ENCODE results near the gene RDH16. TPM values are rescaled to one million over a fixed set of nuclear protein-coding genes. Genes with fewer than 3 reads are reported as not detected.

Gene RDH16
- total and polyA plus RNA-seq, 7 experiments from 2014 or later: 0.19 to 2.0 (median 0.93) TPM

- H3K27ac Mint-ChIP-seq: peak overlapping the region in 2 of 9 donors; percentile 28 to 82
- POLR2A ChIA-PET: no interaction called here
- H3K27ac ChIP-seq (ENCODE audit: low read depth, low read length): no peak overlapping the region
Observed at GRCh38 chr12:57001448-57001906, 44.1 kb upstream of the RDH16 start.

DNA sequence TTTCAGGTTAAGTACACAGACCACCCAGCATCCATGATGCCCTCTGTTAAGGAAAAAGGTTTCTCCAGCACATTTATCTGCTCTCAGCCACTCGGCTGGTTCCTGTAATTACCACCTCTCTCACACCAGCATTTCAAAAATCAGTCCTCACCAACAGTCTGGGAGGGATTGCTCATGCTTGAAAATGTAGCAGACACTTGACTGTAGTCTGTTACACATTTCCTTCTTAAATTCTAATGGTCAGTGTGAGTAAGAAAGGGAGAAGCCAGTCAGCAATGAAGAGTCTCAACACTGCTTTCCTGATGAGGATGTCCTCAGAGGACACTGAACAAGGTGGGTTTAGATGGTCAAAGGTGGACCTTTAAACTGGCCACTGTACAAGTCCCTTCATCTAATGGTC is 43.0 kb upstream of the RDH16 start:
- H3K9me3 Mint-ChIP-seq: no peaks in the 10 kb centered on the region
- DNase-seq (no peak), ATAC-seq (no peak)
- H3K4me3 ChIP-seq (ENCODE audit: low read length): no peak overlapping the region
- H3K36me3 Mint-ChIP-seq: peaks cover 12 to 49% (median 25%) of the 10 kb centered on the region in 5 donors
- peak overlapping the region in 2 of 9 donors; percentile 13 to 31 for H3K27ac Mint-ChIP-seq
- no peaks in the 10 kb centered on the region for H3K27me3 ChIP-seq (ENCODE audit: control insufficient read depth in 2 of 2, insufficient read depth in 2 of 2, low read length in 2 of 2)
- peak overlapping the region in 1 of 10 donors; percentile 20 for H3K4me3 Mint-ChIP-seq
- ChIA-PET POLR2A (interaction anchor here (0.6 kb wide), 1 partner anchor 112 kb away, joined by 3 read pairs; no protein-coding TSS in a partner anchor), CTCF (interaction anchor here (1.6 to 3.2 kb wide), 3 partner anchors 111 to 260 kb away, joined by 3 to 12 read pairs (median 6); partner anchors contain the start of gene STAT6)
- H3K4me1 ChIP-seq (ENCODE audit: control insufficient read depth in 2 of 2, insufficient read depth in 2 of 2, low read length in 2 of 2): peaks cover 6 to 24% of the 10 kb centered on the region in 2 donors
- H3K4me1 Mint-ChIP-seq: peaks cover 30 to 74% (median 63%) of the 10 kb centered on the region in 7 donors
- H3K27me3 Mint-ChIP-seq: no peaks in the 10 kb centered on the region
- no peak overlapping the region for H3K27ac ChIP-seq (ENCODE audit: low read depth, low read length)
- peaks cover 0 to 62% (median 0%) of the 10 kb centered on the region in 3 experiments for H3K36me3 ChIP-seq (ENCODE audit: control insufficient read depth in 2 of 3, insufficient read depth in 3 of 3, low read length in 3 of 3)
- H3K9me3 ChIP-seq (ENCODE audit: control insufficient read depth in 2 of 3, low read length in 3 of 3): no peaks in the 10 kb centered on the region
- intact Hi-C loops (cut with micrococcal nuclease): no loop called here

More at GRCh38 chr12:57001448-57001906, 44.1 kb upstream of the RDH16 start:
- Mint-ChIP-seq H3K4me3 (peak overlapping the region in 6 of 10 donors; percentile 28 to 51 (median 36)), H3K27me3 (no peaks in the 10 kb centered on the region), H3K4me1 (peaks cover 34 to 78% (median 69%) of the 10 kb centered on the region in 7 donors), H3K9me3 (no peaks in the 10 kb centered on the region), H3K36me3 (peaks cover 12 to 38% (median 25%) of the 10 kb centered on the region in 5 donors)
- no peaks in the 10 kb centered on the region for H3K27me3 ChIP-seq (ENCODE audit: control insufficient read depth in 2 of 2, insufficient read depth in 2 of 2, low read length in 2 of 2)
- CTCF ChIA-PET: interaction anchor here (0.6 to 3.2 kb wide), 12 partner anchors 10 to 312 kb away, joined by 3 to 12 read pairs (median 4); partner anchors contain the start of genes LRP1 and STAT6
- DNase-seq (peak in 8 of 9 donors; percentile 59 to 80 (median 71)), ATAC-seq (peak; percentile 60)
- H3K4me1 ChIP-seq (ENCODE audit: control insufficient read depth in 2 of 2, insufficient read depth in 2 of 2, low read length in 2 of 2): peaks cover 10 to 25% of the 10 kb centered on the region in 2 donors
- no peaks in the 10 kb centered on the region for H3K9me3 ChIP-seq (ENCODE audit: control insufficient read depth in 2 of 3, low read length in 3 of 3)
- peaks cover 0 to 62% (median 0%) of the 10 kb centered on the region in 3 experiments for H3K36me3 ChIP-seq (ENCODE audit: control insufficient read depth in 2 of 3, insufficient read depth in 3 of 3, low read length in 3 of 3)
- intact Hi-C loops (cut with micrococcal nuclease): loop anchor here (1.0 kb wide), 1 partner anchor 244 kb away; no protein-coding TSS in a partner anchor
- no peak overlapping the region for H3K4me3 ChIP-seq (ENCODE audit: low read length)

- H3K4me1 ChIP-seq (ENCODE audit: control insufficient read depth in 2 of 2, insufficient read depth in 2 of 2, low read length in 2 of 2): peaks cover 4 to 17% of the 10 kb centered on the region in 2 donors
- Mint-ChIP-seq H3K4me1 (peaks cover 25 to 65% (median 54%) of the 10 kb centered on the region in 7 donors), H3K36me3 (peaks cover 12 to 49% (median 25%) of the 10 kb centered on the region in 5 donors), H3K9me3 (no peaks in the 10 kb centered on the region), H3K27me3 (no peaks in the 10 kb centered on the region), H3K27ac (peak overlapping the region in 6 of 9 donors; percentile 17 to 91 (median 60)), H3K4me3 (peak overlapping the region in 2 of 10 donors; percentile 32 to 44)
- peaks cover 0 to 58% (median 0%) of the 10 kb centered on the region in 3 experiments for H3K36me3 ChIP-seq (ENCODE audit: control insufficient read depth in 2 of 3, insufficient read depth in 3 of 3, low read length in 3 of 3)
- H3K27me3 ChIP-seq (ENCODE audit: control insufficient read depth in 2 of 2, insufficient read depth in 2 of 2, low read length in 2 of 2): no peaks in the 10 kb centered on the region
- ChIA-PET POLR2A (interaction anchor here (1.5 kb wide), 1 partner anchor 274 kb away, joined by 7 read pairs; the partner anchor contains the start of gene NACA), CTCF (interaction anchor here (0.7 to 1.1 kb wide), 2 partner anchors 12 to 61 kb away, joined by 3 read pairs; no protein-coding TSS in a partner anchor)
- no peaks in the 10 kb centered on the region for H3K9me3 ChIP-seq (ENCODE audit: control insufficient read depth in 2 of 3, low read length in 3 of 3)
- intact Hi-C loops (cut with micrococcal nuclease): no loop called here
- no peak overlapping the region for H3K27ac ChIP-seq (ENCODE audit: low read depth, low read length)
- ATAC-seq (no peak), DNase-seq (no peak)
- H3K4me3 ChIP-seq (ENCODE audit: low read length): no peak overlapping the region
Observed at GRCh38 chr12:56999456-56999855, 42.0 kb upstream of the RDH16 start.

DNA sequence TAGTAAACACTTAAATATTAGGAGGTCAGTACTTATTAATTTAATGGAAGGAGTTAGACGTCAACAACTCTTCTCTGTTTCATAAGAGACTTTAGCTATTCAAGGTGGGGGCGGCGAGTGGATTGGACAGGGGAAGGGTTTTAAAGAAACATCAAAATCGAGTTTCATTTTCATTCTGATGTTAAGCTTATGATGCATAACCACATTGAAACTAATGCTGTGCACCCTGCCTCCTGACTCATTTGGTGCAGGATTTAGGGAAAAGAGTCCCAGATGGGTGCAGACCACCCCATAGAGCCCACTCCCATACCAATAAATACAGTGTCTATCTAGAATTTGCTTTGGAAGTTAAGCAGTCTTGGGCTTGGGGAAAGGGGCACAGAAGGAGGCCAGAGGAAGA is 41.6 kb upstream of the RDH16 start:
- H3K4me3 Mint-ChIP-seq: peak overlapping the region in 4 of 10 donors; percentile 32 to 80 (median 46)
- H3K4me1 Mint-ChIP-seq: peaks cover 24 to 60% (median 49%) of the 10 kb centered on the region in 7 donors
- DNase-seq: peak in 1 of 9 donors; percentile 36
- H3K4me1 ChIP-seq (ENCODE audit: control insufficient read depth in 2 of 2, insufficient read depth in 2 of 2, low read length in 2 of 2): peaks cover 4 to 17% of the 10 kb centered on the region in 2 donors
- no peak overlapping the region for H3K27ac ChIP-seq (ENCODE audit: low read depth, low read length)
- no peaks in the 10 kb centered on the region for H3K27me3 Mint-ChIP-seq
- H3K4me3 ChIP-seq (ENCODE audit: low read length): no peak overlapping the region
- H3K36me3 ChIP-seq (ENCODE audit: control insufficient read depth in 2 of 3, insufficient read depth in 3 of 3, low read length in 3 of 3): peaks cover 0 to 53% (median 0%) of the 10 kb centered on the region in 3 experiments
- H3K9me3 ChIP-seq (ENCODE audit: control insufficient read depth in 2 of 3, low read length in 3 of 3): no peaks in the 10 kb centered on the region
- H3K27me3 ChIP-seq (ENCODE audit: control insufficient read depth in 2 of 2, insufficient read depth in 2 of 2, low read length in 2 of 2): no peaks in the 10 kb centered on the region
- ChIA-PET POLR2A (interaction anchor here (1.5 kb wide), 1 partner anchor 273 kb away, joined by 7 read pairs; the partner anchor contains the start of gene NACA), CTCF (interaction anchor here (0.6 to 1.1 kb wide), 4 partner anchors 12 to 242 kb away, joined by 3 to 4 read pairs (median 3); no protein-coding TSS in a partner anchor)
- H3K27ac Mint-ChIP-seq: peak overlapping the region in 8 of 9 donors; percentile 3 to 91 (median 43)
- intact Hi-C loops (cut with micrococcal nuclease): no loop called here
- H3K9me3 Mint-ChIP-seq: no peaks in the 10 kb centered on the region
- no peak for ATAC-seq
- peaks cover 8 to 44% (median 20%) of the 10 kb centered on the region in 5 donors for H3K36me3 Mint-ChIP-seq

DNA sequence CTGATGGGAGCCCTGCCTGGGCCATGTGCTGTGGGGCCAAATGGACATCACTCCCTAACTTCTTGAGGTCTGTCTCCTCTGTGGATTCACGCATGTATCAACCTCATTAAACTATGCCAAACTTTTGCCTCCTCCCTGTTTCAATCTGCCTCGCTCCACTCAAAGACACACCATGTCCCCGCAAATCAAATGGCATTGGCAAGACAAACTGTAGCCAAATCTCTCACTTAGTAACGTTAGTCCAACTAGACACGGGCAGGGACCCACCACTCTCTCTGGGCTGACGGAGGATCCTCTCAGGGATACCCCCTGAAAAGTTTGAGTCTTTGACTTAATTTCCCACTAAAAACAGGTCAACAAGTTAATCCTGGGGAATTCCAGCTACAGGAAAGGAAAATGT is 40.9 kb upstream of the RDH16 start:
- peaks cover 21 to 56% (median 48%) of the 10 kb centered on the region in 7 donors for H3K4me1 Mint-ChIP-seq
- Histone ChIP-seq H3K27me3 (ENCODE audit: control insufficient read depth in 2 of 2, insufficient read depth in 2 of 2, low read length in 2 of 2) (no peaks in the 10 kb centered on the region), H3K36me3 (ENCODE audit: control insufficient read depth in 2 of 3, insufficient read depth in 3 of 3, low read length in 3 of 3) (peaks cover 0 to 47% (median 0%) of the 10 kb centered on the region in 3 experiments), H3K9me3 (ENCODE audit: control insufficient read depth in 2 of 3, low read length in 3 of 3) (no peaks in the 10 kb centered on the region), H3K27ac (ENCODE audit: low read depth, low read length) (no peak overlapping the region), H3K4me3 (ENCODE audit: low read length) (no peak overlapping the region), H3K4me1 (ENCODE audit: control insufficient read depth in 2 of 2, insufficient read depth in 2 of 2, low read length in 2 of 2) (peaks cover 4 to 17% of the 10 kb centered on the region in 2 donors)
- ChIA-PET POLR2A (interaction anchor here (1.5 kb wide), 1 partner anchor 273 kb away, joined by 7 read pairs; the partner anchor contains the start of gene NACA), CTCF (interaction anchor here (0.6 kb wide), 3 partner anchors 157 to 423 kb away, joined by 3 to 5 read pairs (median 4); no protein-coding TSS in a partner anchor)
- intact Hi-C loops (cut with micrococcal nuclease): no loop called here
- peaks cover 4 to 38% (median 13%) of the 10 kb centered on the region in 5 donors for H3K36me3 Mint-ChIP-seq
- no peaks in the 10 kb centered on the region for H3K9me3 Mint-ChIP-seq
- no peaks in the 10 kb centered on the region for H3K27me3 Mint-ChIP-seq
- H3K27ac Mint-ChIP-seq: peak overlapping the region in 3 of 9 donors; percentile 17 to 70 (median 35)
- ATAC-seq (no peak), DNase-seq (no peak)
- H3K4me3 Mint-ChIP-seq: no peak overlapping the region

GRCh38 chr12:56996793-56997545 is 39.6 kb upstream of the RDH16 start:
- Mint-ChIP-seq H3K36me3 (peaks cover 4 to 28% (median 8%) of the 10 kb centered on the region in 5 donors), H3K9me3 (peaks cover 0 to 1% (median 0%) of the 10 kb centered on the region in 11 donors), H3K4me3 (no peak overlapping the region), H3K4me1 (peaks cover 20 to 49% (median 40%) of the 10 kb centered on the region in 7 donors), H3K27ac (no peak overlapping the region), H3K27me3 (no peaks in the 10 kb centered on the region)
- Histone ChIP-seq H3K4me3 (ENCODE audit: low read length) (no peak overlapping the region), H3K36me3 (ENCODE audit: control insufficient read depth in 2 of 3, insufficient read depth in 3 of 3, low read length in 3 of 3) (peaks cover 0 to 33% (median 0%) of the 10 kb centered on the region in 3 experiments), H3K4me1 (ENCODE audit: control insufficient read depth in 2 of 2, insufficient read depth in 2 of 2, low read length in 2 of 2) (peaks cover 4 to 17% of the 10 kb centered on the region in 2 donors), H3K9me3 (ENCODE audit: control insufficient read depth in 2 of 3, low read length in 3 of 3) (no peaks in the 10 kb centered on the region), H3K27me3 (ENCODE audit: control insufficient read depth in 2 of 2, insufficient read depth in 2 of 2, low read length in 2 of 2) (no peaks in the 10 kb centered on the region), H3K27ac (ENCODE audit: low read depth, low read length) (no peak overlapping the region)
- DNase-seq (no peak), ATAC-seq (no peak)
- CTCF ChIA-PET: interaction anchor here (0.6 to 1.0 kb wide), 3 partner anchors 9 to 127 kb away, joined by 3 to 5 read pairs (median 4); no protein-coding TSS in a partner anchor
- POLR2A ChIA-PET: no interaction called here
- intact Hi-C loops (cut with micrococcal nuclease): no loop called here
